ENCODE data around the gene FOSL1.

DNA sequence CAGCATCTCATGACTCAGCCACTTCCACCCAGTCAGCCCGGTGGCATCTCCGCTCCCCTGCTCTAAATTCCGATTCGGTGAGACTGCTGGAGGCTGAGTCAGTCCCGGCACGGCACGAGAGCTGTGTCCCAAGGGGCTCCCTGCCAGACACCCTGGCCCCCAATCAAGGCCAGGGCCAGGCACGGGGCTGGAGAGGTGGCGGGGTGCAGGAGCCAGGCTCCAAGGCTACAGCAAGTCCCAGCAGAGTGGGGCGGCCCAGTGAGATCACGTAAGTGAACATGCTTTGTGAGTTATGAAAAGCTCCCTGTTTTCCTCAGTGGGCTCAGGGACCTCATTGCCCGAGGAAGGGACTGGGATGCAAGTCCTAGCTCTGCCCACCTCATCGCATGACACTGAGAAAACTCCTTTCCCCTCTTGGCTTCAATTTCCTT is 15.6 kb upstream of the FOSL1 start:
- TF ChIP-seq, protein P1, sequence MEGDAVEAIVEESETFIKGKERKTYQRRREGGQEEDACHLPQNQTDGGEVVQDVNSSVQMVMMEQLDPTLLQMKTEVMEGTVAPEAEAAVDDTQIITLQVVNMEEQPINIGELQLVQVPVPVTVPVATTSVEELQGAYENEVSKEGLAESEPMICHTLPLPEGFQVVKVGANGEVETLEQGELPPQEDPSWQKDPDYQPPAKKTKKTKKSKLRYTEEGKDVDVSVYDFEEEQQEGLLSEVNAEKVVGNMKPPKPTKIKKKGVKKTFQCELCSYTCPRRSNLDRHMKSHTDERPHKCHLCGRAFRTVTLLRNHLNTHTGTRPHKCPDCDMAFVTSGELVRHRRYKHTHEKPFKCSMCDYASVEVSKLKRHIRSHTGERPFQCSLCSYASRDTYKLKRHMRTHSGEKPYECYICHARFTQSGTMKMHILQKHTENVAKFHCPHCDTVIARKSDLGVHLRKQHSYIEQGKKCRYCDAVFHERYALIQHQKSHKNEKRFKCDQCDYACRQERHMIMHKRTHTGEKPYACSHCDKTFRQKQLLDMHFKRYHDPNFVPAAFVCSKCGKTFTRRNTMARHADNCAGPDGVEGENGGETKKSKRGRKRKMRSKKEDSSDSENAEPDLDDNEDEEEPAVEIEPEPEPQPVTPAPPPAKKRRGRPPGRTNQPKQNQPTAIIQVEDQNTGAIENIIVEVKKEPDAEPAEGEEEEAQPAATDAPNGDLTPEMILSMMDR (IDR thresholded peaks at IDR 0.05 in 4 of 5, conservative IDR thresholded peaks at IDR 0.05 in 1 of 5) = no peak
- peak in 1 of 2 donors; percentile 34 for TF ChIP-seq POLR2A (IDR thresholded peaks at IDR 0.05)
